ENCODE results near the gene FAM3A. TPM values are rescaled to one million over a fixed set of nuclear protein-coding genes. Genes with fewer than 3 reads are reported as not detected.

FAM3A gene
- total and polyA plus RNA-seq, 2 donors (not counting 1 experiment from before 2014, with no cell fraction given) = 17.3 to 30.2 TPM

GRCh38 chrX:154539077-154539476, 23.0 kb upstream of the FAM3A start:
- TF ChIP-seq EZH2 (IDR thresholded peaks at IDR 0.05; ENCODE audit: low read length, missing control alignments) (no peak), CTCF (conservative IDR thresholded peaks at IDR 0.05 in 1 of 2, IDR thresholded peaks at IDR 0.05 in 1 of 2; ENCODE audit: low read depth in 1 of 2, low read length in 2 of 2) (no peak)
- Histone ChIP-seq H3K36me3 (ENCODE audit: control insufficient read depth, insufficient read depth, low read length) (peaks cover 16% of the 10 kb centered on the region), H3K9ac (ENCODE audit: insufficient read depth, low read length) (no peak overlapping the region), H3K4me1 (ENCODE audit: control insufficient read depth, extremely low read depth, insufficient read depth, low read length) (peaks cover 13% of the 10 kb centered on the region), H3K79me2 (ENCODE audit: control insufficient read depth, insufficient read depth, low read length) (peaks cover 13% of the 10 kb centered on the region), H4K20me1 (ENCODE audit: control insufficient read depth, extremely low read depth, insufficient read depth, low read length) (no peaks in the 10 kb centered on the region), H3K27ac (ENCODE audit: insufficient read depth, low read length) (no peak overlapping the region), H3K4me2 (ENCODE audit: extremely low read depth, insufficient read depth, low read length) (no peak overlapping the region), H2AFZ (ENCODE audit: low read length) (no peak overlapping the region), H3K4me3 (replicated peaks in 1 of 4; ENCODE audit: control extremely low read depth in 1 of 4, insufficient read depth in 1 of 4, low read depth in 3 of 4, low read length in 4 of 4) (no peak overlapping the region), H3K27me3 (ENCODE audit: control insufficient read depth, insufficient read depth, low read length) (no peaks in the 10 kb centered on the region), H3K9me3 (ENCODE audit: control insufficient read depth, insufficient read depth, low read depth, low read length) (no peaks in the 10 kb centered on the region)
- DNase-seq (ENCODE audit: low read depth in 2 of 2) = no peak

- no peak overlapping the region for H3K27ac ChIP-seq (ENCODE audit: insufficient read depth, low read length)
- H3K4me3 ChIP-seq (replicated peaks in 1 of 4; ENCODE audit: control extremely low read depth in 1 of 4, insufficient read depth in 1 of 4, low read depth in 3 of 4, low read length in 4 of 4) = no peak overlapping the region
- H3K27me3 ChIP-seq (ENCODE audit: control insufficient read depth, insufficient read depth, low read length) = no peaks in the 10 kb centered on the region
- H3K4me1 ChIP-seq (ENCODE audit: control insufficient read depth, extremely low read depth, insufficient read depth, low read length) = peaks cover 2% of the 10 kb centered on the region
- H2AFZ ChIP-seq (ENCODE audit: low read length) = no peak overlapping the region
- H3K9me3 ChIP-seq (ENCODE audit: control insufficient read depth, insufficient read depth, low read depth, low read length) = no peaks in the 10 kb centered on the region
- H3K79me2 ChIP-seq (ENCODE audit: control insufficient read depth, insufficient read depth, low read length) = peaks cover 6% of the 10 kb centered on the region
- DNase-seq (ENCODE audit: low read depth in 2 of 2) = no peak
- TF ChIP-seq EZH2 (IDR thresholded peaks at IDR 0.05; ENCODE audit: low read length, missing control alignments) = no peak
- no peak for TF ChIP-seq CTCF (conservative IDR thresholded peaks at IDR 0.05 in 1 of 2, IDR thresholded peaks at IDR 0.05 in 1 of 2; ENCODE audit: low read depth in 1 of 2, low read length in 2 of 2)
- peaks cover 24% of the 10 kb centered on the region for H3K36me3 ChIP-seq (ENCODE audit: control insufficient read depth, insufficient read depth, low read length)
- no peak overlapping the region for H3K9ac ChIP-seq (ENCODE audit: insufficient read depth, low read length)
- no peaks in the 10 kb centered on the region for H4K20me1 ChIP-seq (ENCODE audit: control insufficient read depth, extremely low read depth, insufficient read depth, low read length)
- H3K4me2 ChIP-seq (ENCODE audit: extremely low read depth, insufficient read depth, low read length) = no peak overlapping the region
These were observed 19.9 kb upstream of the FAM3A start for GRCh38 chrX:154535892-154536291.

- no peaks in the 10 kb centered on the region for H3K9me3 ChIP-seq (ENCODE audit: control insufficient read depth, insufficient read depth, low read depth, low read length)
- no peak overlapping the region for H3K9ac ChIP-seq (ENCODE audit: insufficient read depth, low read length)
- H3K4me2 ChIP-seq (ENCODE audit: extremely low read depth, insufficient read depth, low read length) = no peak overlapping the region
- peak; percentile 75 to 76 for TF ChIP-seq CTCF (conservative IDR thresholded peaks at IDR 0.05 in 1 of 2, IDR thresholded peaks at IDR 0.05 in 1 of 2; ENCODE audit: low read depth in 1 of 2, low read length in 2 of 2)
- no peak for TF ChIP-seq EZH2 (IDR thresholded peaks at IDR 0.05; ENCODE audit: low read length, missing control alignments)
- H4K20me1 ChIP-seq (ENCODE audit: control insufficient read depth, extremely low read depth, insufficient read depth, low read length) = no peaks in the 10 kb centered on the region
- H3K79me2 ChIP-seq (ENCODE audit: control insufficient read depth, insufficient read depth, low read length) = peaks cover 6% of the 10 kb centered on the region
- no peaks in the 10 kb centered on the region for H3K27me3 ChIP-seq (ENCODE audit: control insufficient read depth, insufficient read depth, low read length)
- DNase-seq (ENCODE audit: low read depth in 2 of 2) = peak; percentile 70 to 81
- peak overlapping the region; percentile 27 for H3K27ac ChIP-seq (ENCODE audit: insufficient read depth, low read length)
- no peak overlapping the region for H2AFZ ChIP-seq (ENCODE audit: low read length)
- H3K36me3 ChIP-seq (ENCODE audit: control insufficient read depth, insufficient read depth, low read length) = peaks cover 26% of the 10 kb centered on the region
- peaks cover 2% of the 10 kb centered on the region for H3K4me1 ChIP-seq (ENCODE audit: control insufficient read depth, extremely low read depth, insufficient read depth, low read length)
- H3K4me3 ChIP-seq (replicated peaks in 1 of 4; ENCODE audit: control extremely low read depth in 1 of 4, insufficient read depth in 1 of 4, low read depth in 3 of 4, low read length in 4 of 4) = no peak overlapping the region
These were observed 18.7 kb upstream of the FAM3A start for GRCh38 chrX:154534526-154535322.
